GM12878 (cell line): ENCODE results near the gene TNFRSF1A. TPM values are rescaled to one million over a fixed set of nuclear protein-coding genes. Genes with fewer than 3 reads are reported as not detected.

Source experiments
- ATAC-seq: fragments of 200-7000 bp; cut with Tn5 transposase; 3 replicates; pipeline ENCODE4 v1.9.1; 2020; ENCODE audit warnings: mild to moderate bottlenecking, moderate library complexity
- BruUV-seq: library from RNA; stranded (reverse); fragments of 400-500 nt; replicated peaks from 2 replicates; lab custom pipeline; 2021; lab: Mats Ljungman, UMichigan
- CTCF ChIA-PET: fragments of 300-600 bp; sonication (Branson Sonifier 250); formaldehyde crosslinking; extraction: SDS; loops from one replicate; lab custom pipeline; 2021; ENCODE audit warnings: inconsistent platforms; lab: Yijun Ruan, JAX
- POLR2A ChIA-PET: fragments of 350-600 bp; formaldehyde crosslinking; extraction: SDS; loops from one replicate; lab custom pipeline; 2021; ENCODE audit warnings: inconsistent platforms; lab: Charles Lee
- RAD21 ChIA-PET: fragments of 300-600 bp; sonication (Branson Sonifier 250); formaldehyde crosslinking; loops from one replicate; lab custom pipeline; 2023; ENCODE audit warnings: antibody characterized with exemption; ENCODE audit not compliant: unreplicated experiment; lab: Charles Lee
- SMC1A ChIA-PET: fragments of 300-600 bp; sonication (Branson Sonifier 250); formaldehyde crosslinking; loops from one replicate; lab custom pipeline; 2023; ENCODE audit not compliant: unreplicated experiment, uncharacterized antibody; lab: Charles Lee
- DNase-seq: peaks from one replicate; pipeline ENCODE4 v3.0.0-alpha.2; 2011; ENCODE audit warnings: low read depth, low spot score
- FAIRE-seq: peaks from 3 replicates; lab custom pipeline; 2011; peaks lifted over from hg19 to GRCh38; lab: Jason Lieb, UNC
- H2AFZ ChIP-seq: 2 replicates; pipeline ENCODE4 v1.6.0; 2011; ENCODE audit warnings: low read depth, low read length, control low read depth; ENCODE audit not compliant: control insufficient read depth
- H3K27ac ChIP-seq: 2 replicates; pipeline ENCODE4 v1.5.1; 2011; ENCODE audit warnings: control low read depth; ENCODE audit not compliant: control insufficient read depth, insufficient read depth
- H3K27me3 ChIP-seq, 2 experiments: replicated peaks in 1 of 2; 2 replicates each; pipeline versions ENCODE4 v1.6.0 to v1.6.1; 2011; ENCODE audit warnings: low read length in 1 of 2; ENCODE audit not compliant: control insufficient read depth in 2 of 2, insufficient read depth in 2 of 2
- H3K36me3 ChIP-seq, 2 experiments: 2 replicates each; pipeline ENCODE4 v1.5.1; 2011; ENCODE audit warnings: low read length in 1 of 2; ENCODE audit not compliant: control insufficient read depth in 2 of 2, insufficient read depth in 2 of 2
- H3K4me1 ChIP-seq: 2 replicates; pipeline ENCODE4 v1.6.1; 2011; ENCODE audit warnings: mild to moderate bottlenecking, low read length, moderate library complexity, mixed read lengths; ENCODE audit not compliant: control insufficient read depth, insufficient read depth
- H3K4me2 ChIP-seq: 2 replicates; pipeline ENCODE4 v1.6.0; 2011; ENCODE audit warnings: control low read depth; ENCODE audit not compliant: control insufficient read depth, insufficient read depth
- H3K4me3 ChIP-seq: fragments of 200-600 bp; sonication (generic); 2 replicates; pipeline ENCODE4 v1.5.1; 2016
- H3K79me2 ChIP-seq: 2 replicates; pipeline ENCODE4 v1.6.0; 2011; ENCODE audit warnings: low read length; ENCODE audit not compliant: control insufficient read depth, insufficient read depth
- H3K9ac ChIP-seq: 2 replicates; pipeline ENCODE4 v1.8.0; 2011; ENCODE audit warnings: low read length, control low read depth, mixed read lengths; ENCODE audit not compliant: control insufficient read depth, insufficient read depth
- H3K9me3 ChIP-seq: replicated peaks from 3 replicates; pipeline ENCODE4 v1.5.1; 2011; ENCODE audit warnings: mild to moderate bottlenecking, low read length; ENCODE audit not compliant: control insufficient read depth, insufficient read depth
- H4K20me1 ChIP-seq: 2 replicates; pipeline ENCODE4 v1.6.0; 2011; ENCODE audit not compliant: control insufficient read depth, insufficient read depth
- FOXK2 ChIP-seq: fragments of 450-650 bp; IDR thresholded peaks from 2 replicates; pipeline ENCODE4 v1.6.1; 2017; ENCODE audit warnings: mild to moderate bottlenecking, moderate library complexity
- HDAC2 ChIP-seq: fragments of 200-600 bp; sonication (generic); IDR thresholded peaks from 2 replicates; pipeline ENCODE4 v1.6.1; 2017
- HSF1 ChIP-seq: fragments of 150-350 bp; IDR thresholded peaks from 2 replicates; pipeline ENCODE4 v1.6.1; 2014; ENCODE audit warnings: mild to moderate bottlenecking, low read depth, low read length
- IKZF2 ChIP-seq, 2 experiments: fragments of 450-650 bp; IDR thresholded peaks; 2 replicates each; pipeline ENCODE4 v1.6.1; 2017; ENCODE audit warnings: mild to moderate bottlenecking in 2 of 2, moderate library complexity in 2 of 2
- MEF2B ChIP-seq: fragments of 450-650 bp; IDR thresholded peaks from 2 replicates; pipeline ENCODE4 v1.6.1; 2018; ENCODE audit warnings: mild to moderate bottlenecking, moderate library complexity; ENCODE audit not compliant: partially characterized antibody, poor library complexity, severe bottlenecking
- MTA2 ChIP-seq: fragments of 450-650 bp; IDR thresholded peaks from 2 replicates; pipeline ENCODE4 v1.6.1; 2016; ENCODE audit warnings: low read depth, mild to moderate bottlenecking, moderate library complexity
- NFYA ChIP-seq: IDR thresholded peaks from 2 replicates; pipeline ENCODE4 v1.6.1; 2011; ENCODE audit warnings: low read depth, mild to moderate bottlenecking, low read length, improper control_type of control experiment, borderline replicate concordance
- RELA ChIP-seq: fragments of 450-650 bp; IDR thresholded peaks from 2 replicates; pipeline ENCODE4 v1.8.0; 2014; ENCODE audit warnings: borderline replicate concordance; ENCODE audit not compliant: partially characterized antibody
- RUNX3 ChIP-seq: IDR thresholded peaks from 2 replicates; pipeline ENCODE4 v1.6.1; 2012; ENCODE audit warnings: low read length, inconsistent platforms
- SIN3A ChIP-seq: IDR thresholded peaks from 2 replicates; pipeline ENCODE4 v1.6.1; 2012; ENCODE audit warnings: low read depth, low read length, improper control_type of control experiment
- SUPT20H ChIP-seq: IDR thresholded peaks from 2 replicates; pipeline ENCODE4 v1.6.1; 2011; ENCODE audit warnings: low read depth, mild to moderate bottlenecking, low read length, moderate library complexity, borderline replicate concordance; ENCODE audit not compliant: control insufficient read depth
- TCF7 ChIP-seq: IDR thresholded peaks from 2 replicates; pipeline ENCODE4 v1.6.1; 2014; ENCODE audit warnings: antibody characterized with exemption, borderline replicate concordance
- ZNF274 ChIP-seq: IDR thresholded peaks from one replicate; pipeline ENCODE4 v1.8.0; 2011; ENCODE audit not compliant: insufficient read length, insufficient read depth
- ZNF592 ChIP-seq: fragments of 450-650 bp; IDR thresholded peaks from 2 replicates; pipeline ENCODE4 v1.6.1; 2017; ENCODE audit warnings: mild to moderate bottlenecking, moderate library complexity
- WGBS: methylation state at CpG from one replicate; pipeline ENCODE4 v1.1.6; 2016; ENCODE audit warnings: low lambda C conversion rate; ENCODE audit not compliant: insufficient replicate concordance, insufficient coverage; ENCODE audit errors: missing lambda C conversion rate; 5-methylcytosine and 5-hydroxymethylcytosine counted together
- in situ Hi-C: fragments of 300-500 bp; cut with MboI; formaldehyde crosslinking; loops from 9 replicates; pipeline ENCODE4 v1.14.3; 2018; ENCODE audit warnings: mixed read lengths
- intact Hi-C: fragments of 100-400 bp; cut with micrococcal nuclease; formaldehyde crosslinking; loops from one replicate; pipeline ENCODE4 v1.14.2; 2022; ENCODE audit not compliant: unreplicated experiment
- polyA plus RNA-seq, 11 experiments: library from polyadenylated mRNA; depleted of rRNA in 4 of 11; unstranded in 6 of 11; stranded (reverse) in 5 of 11; fragments of >200 nt; fragmentation: Nextera tagmentation in 4 of 11; fragmentation: Illumina TruSeq in 1 of 11; extraction: Ambion mirVana in 4 of 11; extraction: Trizol in 1 of 11; gene quantifications; 1 replicate in 1 of 11; 2 replicates in 10 of 11; pipeline versions ENCODE4 v1.2.1 to v1.2.3, GENCODE V29; 2011 to 2016; ENCODE audit warnings: inconsistent platforms in 2 of 11, missing spikeins in 2 of 11, low read depth in 1 of 11
- total RNA-seq, 4 experiments: library from RNA; depleted of rRNA in 3 of 4; stranded (reverse); fragments of >200 nt in 3 of 4; fragmentation: Illumina TruSeq in 1 of 4; extraction: Trizol in 1 of 4; gene quantifications; 2 replicates each; pipeline versions ENCODE4 v1.2.1 to v1.2.3, GENCODE V29; 2013 to 2021
- TF ChIP-seq, protein P1 (sequence below): fragments of 450-650 bp; IDR thresholded peaks from 2 replicates; pipeline ENCODE4 v1.6.1; 2016; ENCODE audit warnings: mild to moderate bottlenecking, moderate library complexity, borderline replicate concordance

Gene TNFRSF1A
- total and polyA plus RNA-seq, 10 of the 15 experiments (the other 5 are each of a cell fraction or from before 2014, with no cell fraction given) = 0.24 to 16.5 (median 13.0) TPM

- Histone ChIP-seq H3K9ac (no peak overlapping the region), H4K20me1 (no peaks in the 10 kb centered on the region), H3K27me3 (peaks cover 0 to 2% of the 10 kb centered on the region in 2 experiments; a peak in 2 of 4 replicates), H3K4me2 (no peak overlapping the region), H2AFZ (no peak overlapping the region), H3K79me2 (no peaks in the 10 kb centered on the region), H3K36me3 (no peaks in the 10 kb centered on the region), H3K4me1 (peaks cover 4% of the 10 kb centered on the region; the same call in 1 of the 2 replicates), H3K27ac (no peak overlapping the region), H3K9me3 (no peaks in the 10 kb centered on the region), H3K4me3 (no peak overlapping the region)
- RAD21 ChIA-PET = no interaction called here
- 37% methylated on average over 14 of the region's 14 CpGs for WGBS
- POLR2A ChIA-PET = no interaction called here
- SMC1A ChIA-PET = no interaction called here
- in situ Hi-C loops = no loop called here
- FAIRE-seq = no peak
- DNase-seq = no peak
- no TSS peak for BruUV-seq
- no peak for ATAC-seq
- CTCF ChIA-PET = no interaction called here
- intact Hi-C loops = no loop called here
- TF ChIP-seq HSF1 (no peak), TCF7 (no peak), SIN3A (no peak), ZNF274 (no peak), MEF2B (no peak), RELA (no peak), NFYA (no peak), ZNF592 (no peak), RUNX3 (no peak), IKZF2 (IDR thresholded peaks at IDR 0.05) (no peak), SUPT20H (no peak), FOXK2 (no peak), HDAC2 (no peak), MTA2 (no peak)
- TF ChIP-seq, protein P1, sequence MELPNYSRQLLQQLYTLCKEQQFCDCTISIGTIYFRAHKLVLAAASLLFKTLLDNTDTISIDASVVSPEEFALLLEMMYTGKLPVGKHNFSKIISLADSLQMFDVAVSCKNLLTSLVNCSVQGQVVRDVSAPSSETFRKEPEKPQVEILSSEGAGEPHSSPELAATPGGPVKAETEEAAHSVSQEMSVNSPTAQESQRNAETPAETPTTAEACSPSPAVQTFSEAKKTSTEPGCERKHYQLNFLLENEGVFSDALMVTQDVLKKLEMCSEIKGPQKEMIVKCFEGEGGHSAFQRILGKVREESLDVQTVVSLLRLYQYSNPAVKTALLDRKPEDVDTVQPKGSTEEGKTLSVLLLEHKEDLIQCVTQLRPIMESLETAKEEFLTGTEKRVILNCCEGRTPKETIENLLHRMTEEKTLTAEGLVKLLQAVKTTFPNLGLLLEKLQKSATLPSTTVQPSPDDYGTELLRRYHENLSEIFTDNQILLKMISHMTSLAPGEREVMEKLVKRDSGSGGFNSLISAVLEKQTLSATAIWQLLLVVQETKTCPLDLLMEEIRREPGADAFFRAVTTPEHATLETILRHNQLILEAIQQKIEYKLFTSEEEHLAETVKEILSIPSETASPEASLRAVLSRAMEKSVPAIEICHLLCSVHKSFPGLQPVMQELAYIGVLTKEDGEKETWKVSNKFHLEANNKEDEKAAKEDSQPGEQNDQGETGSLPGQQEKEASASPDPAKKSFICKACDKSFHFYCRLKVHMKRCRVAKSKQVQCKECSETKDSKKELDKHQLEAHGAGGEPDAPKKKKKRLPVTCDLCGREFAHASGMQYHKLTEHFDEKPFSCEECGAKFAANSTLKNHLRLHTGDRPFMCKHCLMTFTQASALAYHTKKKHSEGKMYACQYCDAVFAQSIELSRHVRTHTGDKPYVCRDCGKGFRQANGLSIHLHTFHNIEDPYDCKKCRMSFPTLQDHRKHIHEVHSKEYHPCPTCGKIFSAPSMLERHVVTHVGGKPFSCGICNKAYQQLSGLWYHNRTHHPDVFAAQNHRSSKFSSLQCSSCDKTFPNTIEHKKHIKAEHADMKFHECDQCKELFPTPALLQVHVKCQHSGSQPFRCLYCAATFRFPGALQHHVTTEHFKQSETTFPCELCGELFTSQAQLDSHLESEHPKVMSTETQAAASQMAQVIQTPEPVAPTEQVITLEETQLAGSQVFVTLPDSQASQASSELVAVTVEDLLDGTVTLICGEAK = no peak
Observed at GRCh38 chr12:6373022-6373787, 31.3 kb upstream of the TNFRSF1A start.
